A549 (cell line): ENCODE results near the gene ARHGAP42.

ENCODE experiments used
- EP300 ChIP-seq, 2 experiments: fragments of >200 bp; sonication (Bioruptor Twin); formaldehyde crosslinking; IDR thresholded peaks; 2 replicates in 1 of 2; 3 replicates in 1 of 2; pipeline ENCODE4 v1.6.1; 2016 to 2017
- MAZ ChIP-seq: fragments of 150-350 bp; IDR thresholded peaks from 2 replicates; pipeline ENCODE4 v1.6.1; 2014; ENCODE audit warnings: antibody characterized with exemption, low read depth, low read length, borderline replicate concordance
- RFX5 ChIP-seq: fragments of 450-650 bp; IDR thresholded peaks from 2 replicates; pipeline ENCODE4 v1.7.1; 2014; ENCODE audit warnings: antibody characterized with exemption, mild to moderate bottlenecking, moderate library complexity
- TF ChIP-seq, protein P1 (sequence below): fragments of 150-350 bp; IDR thresholded peaks from 2 replicates; pipeline ENCODE4 v1.6.1; 2014; ENCODE audit warnings: low read depth, mild to moderate bottlenecking, low read length
- TF ChIP-seq, protein P2 (sequence below): fragments of >200 bp; sonication (Bioruptor Twin); formaldehyde crosslinking; IDR thresholded peaks from 3 replicates; pipeline ENCODE4 v1.5.1; 2016
- TF ChIP-seq, protein P3 (sequence below): fragments of >200 bp; sonication (Bioruptor Twin); formaldehyde crosslinking; IDR thresholded peaks from 2 replicates; pipeline ENCODE4 v1.6.1; 2016

DNA sequence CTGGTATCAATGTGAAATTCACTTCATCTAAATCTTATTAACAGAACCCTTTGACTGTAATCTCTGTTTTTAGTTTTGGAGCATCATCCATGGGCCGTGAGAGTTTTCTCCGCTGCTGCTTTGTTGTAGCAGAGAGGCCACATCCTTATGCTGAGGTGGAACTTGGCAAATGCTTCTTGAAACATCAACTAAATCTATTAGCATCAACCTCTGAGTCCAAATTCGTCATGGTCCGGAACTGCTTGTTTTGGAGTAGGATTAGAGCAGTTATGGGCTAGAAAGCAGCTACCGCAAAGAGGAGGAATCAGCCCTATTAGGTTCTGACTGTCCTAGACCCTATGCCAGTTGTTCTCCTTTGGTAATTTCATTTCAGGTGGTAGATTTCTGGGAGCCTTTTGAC lies 324.8 kb downstream of the ARHGAP42 start:
- TF ChIP-seq, protein P1, sequence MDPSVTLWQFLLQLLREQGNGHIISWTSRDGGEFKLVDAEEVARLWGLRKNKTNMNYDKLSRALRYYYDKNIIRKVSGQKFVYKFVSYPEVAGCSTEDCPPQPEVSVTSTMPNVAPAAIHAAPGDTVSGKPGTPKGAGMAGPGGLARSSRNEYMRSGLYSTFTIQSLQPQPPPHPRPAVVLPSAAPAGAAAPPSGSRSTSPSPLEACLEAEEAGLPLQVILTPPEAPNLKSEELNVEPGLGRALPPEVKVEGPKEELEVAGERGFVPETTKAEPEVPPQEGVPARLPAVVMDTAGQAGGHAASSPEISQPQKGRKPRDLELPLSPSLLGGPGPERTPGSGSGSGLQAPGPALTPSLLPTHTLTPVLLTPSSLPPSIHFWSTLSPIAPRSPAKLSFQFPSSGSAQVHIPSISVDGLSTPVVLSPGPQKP: no peak
- TF ChIP-seq RFX5 (no peak), MAZ (no peak), EP300 (IDR thresholded peaks at IDR 0.05) (no peak)
- TF ChIP-seq, protein P2, sequence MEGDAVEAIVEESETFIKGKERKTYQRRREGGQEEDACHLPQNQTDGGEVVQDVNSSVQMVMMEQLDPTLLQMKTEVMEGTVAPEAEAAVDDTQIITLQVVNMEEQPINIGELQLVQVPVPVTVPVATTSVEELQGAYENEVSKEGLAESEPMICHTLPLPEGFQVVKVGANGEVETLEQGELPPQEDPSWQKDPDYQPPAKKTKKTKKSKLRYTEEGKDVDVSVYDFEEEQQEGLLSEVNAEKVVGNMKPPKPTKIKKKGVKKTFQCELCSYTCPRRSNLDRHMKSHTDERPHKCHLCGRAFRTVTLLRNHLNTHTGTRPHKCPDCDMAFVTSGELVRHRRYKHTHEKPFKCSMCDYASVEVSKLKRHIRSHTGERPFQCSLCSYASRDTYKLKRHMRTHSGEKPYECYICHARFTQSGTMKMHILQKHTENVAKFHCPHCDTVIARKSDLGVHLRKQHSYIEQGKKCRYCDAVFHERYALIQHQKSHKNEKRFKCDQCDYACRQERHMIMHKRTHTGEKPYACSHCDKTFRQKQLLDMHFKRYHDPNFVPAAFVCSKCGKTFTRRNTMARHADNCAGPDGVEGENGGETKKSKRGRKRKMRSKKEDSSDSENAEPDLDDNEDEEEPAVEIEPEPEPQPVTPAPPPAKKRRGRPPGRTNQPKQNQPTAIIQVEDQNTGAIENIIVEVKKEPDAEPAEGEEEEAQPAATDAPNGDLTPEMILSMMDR: no peak
- TF ChIP-seq, protein P3, sequence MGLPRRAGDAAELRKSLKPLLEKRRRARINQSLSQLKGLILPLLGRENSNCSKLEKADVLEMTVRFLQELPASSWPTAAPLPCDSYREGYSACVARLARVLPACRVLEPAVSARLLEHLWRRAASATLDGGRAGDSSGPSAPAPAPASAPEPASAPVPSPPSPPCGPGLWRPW: no peak
